MM.1S (cell line): Measurements from ENCODE around the gene AGRP.
A peak's percentile ranks its signal among the peaks of the same experiment; 100 is the strongest.

Experiments
- CTCF ChIP-seq: fragments of 300-600 bp; sonication (generic); IDR thresholded peaks from 2 replicates; pipeline ENCODE4 v1.5.1; 2016; ENCODE audit warnings: antibody characterized with exemption, low read length, mixed read lengths
- EZH2 ChIP-seq: fragments of 300-600 bp; sonication (generic); optimal IDR thresholded peaks from 2 replicates; pipeline ENCODE3; 2017; ENCODE audit warnings: low read depth, mild to moderate bottlenecking, antibody characterized with exemption, low read length, mixed read lengths
- EZH2phosphoT487 ChIP-seq: fragments of 300-600 bp; sonication (generic); IDR thresholded peaks from 2 replicates; pipeline ENCODE4 v1.6.1; 2018; ENCODE audit warnings: antibody characterized with exemption, low read length

GRCh38 chr16:67514382-67514828, 31.1 kb upstream of the AGRP start:
- TF ChIP-seq CTCF, result peak; percentile 60
- no peak for TF ChIP-seq EZH2
- TF ChIP-seq EZH2phosphoT487, result no peak
